MM.1S (cell line): Measurements from ENCODE around the gene BACE1.

ENCODE experiments used
- CTCF ChIP-seq: fragments of 300-600 bp; sonication (generic); IDR thresholded peaks from 2 replicates; pipeline ENCODE4 v1.5.1; 2016; ENCODE audit warnings: antibody characterized with exemption, low read length, mixed read lengths
- EZH2 ChIP-seq: fragments of 300-600 bp; sonication (generic); optimal IDR thresholded peaks from 2 replicates; pipeline ENCODE3; 2017; ENCODE audit warnings: low read depth, mild to moderate bottlenecking, antibody characterized with exemption, low read length, mixed read lengths
- EZH2phosphoT487 ChIP-seq: fragments of 300-600 bp; sonication (generic); IDR thresholded peaks from 2 replicates; pipeline ENCODE4 v1.6.1; 2018; ENCODE audit warnings: antibody characterized with exemption, low read length

DNA sequence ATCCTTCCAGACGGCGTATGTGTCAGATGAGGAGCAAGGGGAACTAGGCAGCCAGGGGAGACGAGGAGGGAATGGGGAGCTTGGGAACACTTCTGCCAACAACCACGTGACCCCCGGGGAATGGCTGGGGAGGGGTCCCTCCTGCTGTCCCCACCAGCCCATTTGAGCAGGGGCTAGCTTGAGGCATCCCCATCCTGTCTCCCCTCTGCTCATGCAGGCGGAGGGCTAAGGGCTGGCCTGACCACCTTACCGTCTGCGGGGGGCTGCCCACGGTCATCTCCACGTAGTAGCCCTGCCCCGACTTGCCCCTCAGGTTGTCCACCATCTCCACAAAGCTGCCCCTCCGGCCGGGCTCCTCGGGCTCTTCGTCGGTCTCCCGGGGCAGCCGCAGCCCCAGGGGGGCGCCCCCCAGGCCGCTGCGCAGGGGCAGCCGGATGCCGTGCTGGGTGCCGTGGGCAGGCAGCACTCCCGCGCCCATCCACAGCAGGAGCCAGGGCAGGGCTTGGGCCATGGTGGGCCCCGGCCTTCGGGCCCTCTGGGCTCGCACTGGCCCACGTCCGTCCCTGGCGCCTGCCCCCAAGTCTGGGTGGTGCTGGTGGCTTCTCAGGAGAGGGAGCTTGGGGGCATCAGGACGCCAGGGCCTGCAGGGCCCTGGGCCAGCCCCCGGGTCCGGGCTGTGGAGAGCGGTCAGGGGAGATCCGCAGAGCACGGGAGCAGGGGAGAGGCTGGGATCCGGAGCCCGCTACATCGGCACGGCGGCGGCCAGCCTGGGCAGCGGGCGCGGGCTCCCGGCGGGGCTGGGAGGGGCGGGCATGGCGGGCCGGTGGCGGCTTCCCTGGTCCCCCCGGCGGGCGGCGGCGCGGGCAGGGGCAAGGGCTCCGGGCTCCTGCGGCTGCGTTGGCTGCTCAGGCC, 515 bp downstream of the BACE1 start:
- TF ChIP-seq EZH2 (no peak), CTCF (no peak), EZH2phosphoT487 (no peak)
